ENCODE data around the gene GPR146.

GPR146 gene

DNA sequence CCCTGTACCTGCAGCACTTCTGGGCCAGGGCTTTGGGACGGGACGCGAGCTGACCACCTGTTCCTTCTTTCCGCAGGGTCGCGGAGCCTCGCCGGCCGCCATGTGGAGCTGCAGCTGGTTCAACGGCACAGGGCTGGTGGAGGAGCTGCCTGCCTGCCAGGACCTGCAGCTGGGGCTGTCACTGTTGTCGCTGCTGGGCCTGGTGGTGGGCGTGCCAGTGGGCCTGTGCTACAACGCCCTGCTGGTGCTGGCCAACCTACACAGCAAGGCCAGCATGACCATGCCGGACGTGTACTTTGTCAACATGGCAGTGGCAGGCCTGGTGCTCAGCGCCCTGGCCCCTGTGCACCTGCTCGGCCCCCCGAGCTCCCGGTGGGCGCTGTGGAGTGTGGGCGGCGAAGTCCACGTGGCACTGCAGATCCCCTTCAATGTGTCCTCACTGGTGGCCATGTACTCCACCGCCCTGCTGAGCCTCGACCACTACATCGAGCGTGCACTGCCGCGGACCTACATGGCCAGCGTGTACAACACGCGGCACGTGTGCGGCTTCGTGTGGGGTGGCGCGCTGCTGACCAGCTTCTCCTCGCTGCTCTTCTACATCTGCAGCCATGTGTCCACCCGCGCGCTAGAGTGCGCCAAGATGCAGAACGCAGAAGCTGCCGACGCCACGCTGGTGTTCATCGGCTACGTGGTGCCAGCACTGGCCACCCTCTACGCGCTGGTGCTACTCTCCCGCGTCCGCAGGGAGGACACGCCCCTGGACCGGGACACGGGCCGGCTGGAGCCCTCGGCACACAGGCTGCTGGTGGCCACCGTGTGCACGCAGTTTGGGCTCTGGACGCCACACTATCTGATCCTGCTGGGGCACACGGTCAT lies 13.3 kb downstream of the GPR146 start:
- TF ChIP-seq, protein P1, sequence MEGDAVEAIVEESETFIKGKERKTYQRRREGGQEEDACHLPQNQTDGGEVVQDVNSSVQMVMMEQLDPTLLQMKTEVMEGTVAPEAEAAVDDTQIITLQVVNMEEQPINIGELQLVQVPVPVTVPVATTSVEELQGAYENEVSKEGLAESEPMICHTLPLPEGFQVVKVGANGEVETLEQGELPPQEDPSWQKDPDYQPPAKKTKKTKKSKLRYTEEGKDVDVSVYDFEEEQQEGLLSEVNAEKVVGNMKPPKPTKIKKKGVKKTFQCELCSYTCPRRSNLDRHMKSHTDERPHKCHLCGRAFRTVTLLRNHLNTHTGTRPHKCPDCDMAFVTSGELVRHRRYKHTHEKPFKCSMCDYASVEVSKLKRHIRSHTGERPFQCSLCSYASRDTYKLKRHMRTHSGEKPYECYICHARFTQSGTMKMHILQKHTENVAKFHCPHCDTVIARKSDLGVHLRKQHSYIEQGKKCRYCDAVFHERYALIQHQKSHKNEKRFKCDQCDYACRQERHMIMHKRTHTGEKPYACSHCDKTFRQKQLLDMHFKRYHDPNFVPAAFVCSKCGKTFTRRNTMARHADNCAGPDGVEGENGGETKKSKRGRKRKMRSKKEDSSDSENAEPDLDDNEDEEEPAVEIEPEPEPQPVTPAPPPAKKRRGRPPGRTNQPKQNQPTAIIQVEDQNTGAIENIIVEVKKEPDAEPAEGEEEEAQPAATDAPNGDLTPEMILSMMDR (IDR thresholded peaks at IDR 0.05; ENCODE audit: low read depth, low read length), result no peak
- no peaks in the 10 kb centered on the region for H3K9me3 ChIP-seq
- no peak for DNase-seq
- H3K36me3 ChIP-seq, result peaks cover 12% of the 10 kb centered on the region
- no peak overlapping the region for H3K4me3 ChIP-seq (ENCODE audit: low read depth, low read length)
- H3K27me3 ChIP-seq, result no peaks in the 10 kb centered on the region
- H3K4me1 ChIP-seq, result peaks cover 25% of the 10 kb centered on the region

DNA sequence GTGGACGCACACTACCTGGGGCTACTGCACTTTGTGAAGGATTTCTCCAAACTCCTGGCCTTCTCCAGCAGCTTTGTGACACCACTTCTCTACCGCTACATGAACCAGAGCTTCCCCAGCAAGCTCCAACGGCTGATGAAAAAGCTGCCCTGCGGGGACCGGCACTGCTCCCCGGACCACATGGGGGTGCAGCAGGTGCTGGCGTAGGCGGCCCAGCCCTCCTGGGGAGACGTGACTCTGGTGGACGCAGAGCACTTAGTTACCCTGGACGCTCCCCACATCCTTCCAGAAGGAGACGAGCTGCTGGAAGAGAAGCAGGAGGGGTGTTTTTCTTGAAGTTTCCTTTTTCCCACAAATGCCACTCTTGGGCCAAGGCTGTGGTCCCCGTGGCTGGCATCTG lies 14.0 kb downstream of the GPR146 start:
- DNase-seq, result no peak
- TF ChIP-seq, protein P1 (IDR thresholded peaks at IDR 0.05; ENCODE audit: low read depth, low read length), result no peak
- H3K9me3 ChIP-seq, result no peaks in the 10 kb centered on the region
- H3K27me3 ChIP-seq, result no peaks in the 10 kb centered on the region
- no peak overlapping the region for H3K4me3 ChIP-seq (ENCODE audit: low read depth, low read length)
- H3K36me3 ChIP-seq, result peaks cover 12% of the 10 kb centered on the region
- peaks cover 25% of the 10 kb centered on the region for H3K4me1 ChIP-seq

DNA sequence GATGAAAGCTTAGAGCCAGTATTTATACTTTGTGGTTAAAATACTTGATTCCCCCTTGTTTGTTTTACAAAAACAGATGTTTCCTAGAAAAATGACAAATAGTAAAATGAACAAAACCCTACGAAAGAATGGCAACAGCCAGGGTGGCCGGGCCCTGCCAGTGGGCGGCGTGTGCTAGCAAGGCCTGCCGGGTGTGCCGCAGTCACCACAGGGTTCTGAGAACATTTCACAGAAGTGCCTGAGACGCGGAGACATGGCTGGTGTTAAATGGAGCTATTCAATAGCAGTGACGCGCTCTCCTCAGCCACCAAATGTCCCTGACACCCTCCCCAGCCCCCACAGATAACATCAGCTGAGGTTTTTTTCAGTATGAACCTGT lies 14.5 kb downstream of the GPR146 start:
- peaks cover 12% of the 10 kb centered on the region for H3K36me3 ChIP-seq
- TF ChIP-seq, protein P1 (IDR thresholded peaks at IDR 0.05; ENCODE audit: low read depth, low read length), result no peak
- H3K4me1 ChIP-seq, result peaks cover 25% of the 10 kb centered on the region
- no peak for DNase-seq
- H3K27me3 ChIP-seq, result no peaks in the 10 kb centered on the region
- no peak overlapping the region for H3K4me3 ChIP-seq (ENCODE audit: low read depth, low read length)
- no peaks in the 10 kb centered on the region for H3K9me3 ChIP-seq

DNA sequence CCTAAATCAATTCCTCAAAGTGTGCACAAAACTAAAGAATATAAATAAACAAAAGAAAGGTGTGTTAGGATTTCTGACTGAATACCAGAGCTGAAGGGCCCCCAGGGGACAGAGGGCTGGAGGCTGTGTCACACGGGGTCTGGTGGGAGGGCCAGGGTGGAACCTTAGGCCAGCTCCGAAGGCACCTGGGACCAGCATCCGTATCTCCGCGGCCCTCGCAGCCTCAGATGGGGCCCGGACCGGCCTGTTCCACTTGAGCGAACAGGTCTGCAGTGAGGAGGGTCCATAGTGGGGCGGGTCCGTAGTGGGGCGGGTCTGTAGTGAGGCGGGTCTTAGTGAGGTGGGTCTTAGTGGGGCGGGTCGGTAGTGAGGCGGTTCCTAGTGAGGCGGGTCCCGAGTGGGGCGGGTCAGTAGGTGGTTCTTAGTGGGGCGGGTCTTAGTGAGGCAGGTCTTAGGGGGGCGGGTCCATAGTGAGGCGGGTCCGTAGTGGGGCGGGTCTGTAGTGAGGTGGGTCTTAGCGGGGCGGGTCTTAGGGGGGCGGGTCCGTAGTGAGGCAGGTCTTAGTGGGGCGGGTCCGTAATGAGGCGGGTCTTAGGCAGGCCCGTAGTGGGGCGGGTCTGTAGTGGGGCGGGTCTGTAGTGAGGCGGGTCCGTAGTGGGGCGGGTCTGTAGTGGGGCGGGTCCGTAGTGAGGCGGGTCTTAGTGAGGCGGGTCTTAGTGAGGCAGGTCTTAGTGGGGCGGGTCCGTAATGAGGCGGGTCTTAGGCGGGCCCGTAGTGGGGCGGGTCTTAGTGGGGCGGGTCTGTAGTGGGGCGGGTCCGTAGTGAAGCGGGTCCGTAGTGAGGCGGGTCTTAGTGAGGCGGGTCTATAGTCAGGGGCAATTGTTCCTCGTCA lies 15.1 kb downstream of the GPR146 start:
- TF ChIP-seq, protein P1 (IDR thresholded peaks at IDR 0.05; ENCODE audit: low read depth, low read length), result no peak
- no peak overlapping the region for H3K4me3 ChIP-seq (ENCODE audit: low read depth, low read length)

DNA sequence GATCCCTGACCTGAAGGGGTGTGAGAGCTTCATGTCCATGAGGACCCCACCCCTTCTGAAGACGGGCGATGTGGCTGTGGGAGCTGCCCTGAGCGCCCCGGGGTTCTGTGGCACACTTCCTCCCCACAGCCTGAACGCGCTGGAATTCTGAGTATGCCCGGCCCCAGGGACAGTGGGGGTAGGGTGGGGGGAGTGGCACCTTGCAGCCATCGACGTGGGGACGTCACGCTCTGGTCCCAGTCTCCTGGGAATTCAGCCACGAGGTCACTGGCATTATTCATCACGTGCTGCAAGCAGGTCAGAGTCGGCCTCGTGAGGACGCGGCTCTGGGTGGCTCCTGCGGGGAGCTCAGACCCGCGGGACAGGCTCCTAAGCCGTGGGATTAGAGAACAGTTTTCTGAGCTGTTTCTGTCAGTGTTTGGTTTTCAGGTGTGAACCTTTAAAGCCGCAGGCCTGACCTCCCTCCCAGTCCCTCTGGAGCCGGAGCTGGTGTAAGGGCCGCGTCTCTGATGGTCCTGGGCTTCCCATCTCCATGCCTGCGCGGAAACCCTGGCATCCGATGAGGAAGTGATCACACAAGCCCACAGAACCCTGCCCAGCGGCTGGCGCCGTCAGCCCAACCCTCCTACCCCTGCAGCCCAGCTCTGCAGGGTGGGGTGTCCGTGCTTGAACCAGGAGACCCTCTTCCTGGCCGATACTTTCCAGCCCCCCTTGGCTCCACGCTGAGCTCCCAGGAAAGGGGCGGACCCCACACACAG lies 16.1 kb downstream of the GPR146 start:
- Histone ChIP-seq H3K27me3 (no peaks in the 10 kb centered on the region), H3K4me3 (ENCODE audit: low read depth, low read length) (no peak overlapping the region), H3K9me3 (no peaks in the 10 kb centered on the region), H3K4me1 (peaks cover 17% of the 10 kb centered on the region), H3K36me3 (peaks cover 12% of the 10 kb centered on the region)
- TF ChIP-seq, protein P1 (IDR thresholded peaks at IDR 0.05; ENCODE audit: low read depth, low read length), result no peak
- no peak for DNase-seq

More for the DNA sequence above, 15.1 kb downstream of the GPR146 start:
- H3K36me3 ChIP-seq, result peaks cover 12% of the 10 kb centered on the region
- H3K9me3 ChIP-seq, result no peaks in the 10 kb centered on the region
- DNase-seq, result no peak
- H3K4me1 ChIP-seq, result peaks cover 23% of the 10 kb centered on the region
- H3K27me3 ChIP-seq, result no peaks in the 10 kb centered on the region

All from BE2C (cell line).